ENCODE data around the gene FUCA2.
"Not testable (repeated sequence)": the region's sequence is repeated elsewhere in the genome, so short reads cannot be mapped to it uniquely, and the experiment has no call there.

The FUCA2 gene

GRCh38 chr6:143490775-143491174 is 20.7 kb downstream of the FUCA2 start:
- no peak for DNase-seq

DNA sequence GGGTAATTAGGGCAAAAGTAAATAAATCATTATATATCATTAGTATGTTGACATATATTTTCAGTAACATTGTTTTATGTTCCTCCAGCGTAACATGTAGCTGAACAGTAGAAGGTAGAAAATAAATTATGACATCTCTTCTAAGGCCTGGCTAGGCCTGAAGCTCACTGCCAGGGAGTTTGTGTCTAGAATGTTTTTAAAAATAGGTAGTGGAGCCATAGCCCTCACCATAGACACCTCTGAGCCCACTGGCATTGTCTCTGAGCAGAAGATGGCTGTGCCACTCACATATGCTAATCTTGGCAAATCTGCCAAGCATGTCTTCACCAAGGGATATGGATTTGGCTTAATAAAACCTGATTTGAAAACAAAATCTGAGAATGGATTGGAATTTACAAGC is 21.3 kb downstream of the FUCA2 start:
- no peak for DNase-seq

DNA sequence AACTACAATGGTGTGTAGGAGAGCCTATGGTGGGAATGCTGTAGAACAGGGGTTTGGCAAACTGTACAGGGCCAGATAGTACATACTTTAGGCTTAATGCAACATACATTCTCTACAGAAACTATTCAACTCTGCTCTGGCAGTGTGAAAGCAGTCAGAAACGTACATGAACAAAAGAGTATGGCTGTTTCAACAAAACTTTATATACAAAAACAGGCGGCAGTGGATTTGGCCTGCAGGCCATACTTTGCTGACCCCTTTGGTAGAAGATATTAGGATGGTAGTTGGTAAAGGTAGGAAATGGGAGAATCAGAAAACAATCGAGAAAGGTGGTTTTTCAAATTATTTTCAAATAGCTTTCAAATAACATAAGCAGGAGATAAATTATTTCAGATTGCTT is 24.8 kb downstream of the FUCA2 start:
- DNase-seq: no peak

DNA sequence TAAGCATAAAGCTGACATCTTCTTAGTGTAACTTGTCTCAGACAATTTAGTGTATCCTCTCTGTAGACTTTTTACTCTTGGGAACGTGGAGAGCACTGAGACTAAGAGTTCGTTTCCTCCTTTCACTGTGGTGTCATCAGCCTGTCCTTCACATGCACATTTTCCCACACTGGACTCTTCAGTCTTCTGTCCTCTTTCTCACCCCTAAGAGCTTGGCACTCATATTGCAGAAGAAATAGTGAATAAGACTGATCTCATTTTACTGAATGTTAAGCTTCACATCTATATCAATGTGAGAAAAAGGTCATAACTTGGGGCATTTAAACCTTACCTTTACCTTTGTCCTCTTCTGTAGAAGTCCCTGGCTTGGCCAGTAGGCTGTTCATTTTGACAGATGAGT is 25.6 kb downstream of the FUCA2 start:
- DNase-seq: no peak

DNA sequence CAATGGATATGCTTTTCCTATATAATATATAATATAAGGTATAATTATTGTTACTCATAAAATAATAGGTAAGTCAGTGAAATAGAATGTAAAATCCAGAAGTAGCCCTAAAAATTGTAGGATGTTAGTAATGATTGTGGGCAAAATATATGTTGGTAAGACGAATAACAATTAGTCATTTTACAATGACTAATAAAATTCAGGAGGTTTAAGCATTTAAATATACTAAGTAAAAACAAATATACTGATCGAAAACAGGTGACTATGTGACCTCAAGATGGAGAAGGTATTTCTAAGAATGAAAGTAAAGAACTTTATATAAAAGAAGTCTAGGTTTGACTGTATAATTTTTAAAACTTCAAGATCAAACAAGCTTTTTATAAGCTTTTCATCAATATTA is 28.9 kb downstream of the FUCA2 start:
- no peak for DNase-seq

- DNase-seq: no peak
Observed at GRCh38 chr6:143478479-143479062, 32.9 kb downstream of the FUCA2 start.

GRCh38 chr6:143476545-143476944 is 35.0 kb downstream of the FUCA2 start:
- DNase-seq: no peak

GRCh38 chr6:143471822-143472221 is 39.7 kb downstream of the FUCA2 start:
- DNase-seq: no peak

DNA sequence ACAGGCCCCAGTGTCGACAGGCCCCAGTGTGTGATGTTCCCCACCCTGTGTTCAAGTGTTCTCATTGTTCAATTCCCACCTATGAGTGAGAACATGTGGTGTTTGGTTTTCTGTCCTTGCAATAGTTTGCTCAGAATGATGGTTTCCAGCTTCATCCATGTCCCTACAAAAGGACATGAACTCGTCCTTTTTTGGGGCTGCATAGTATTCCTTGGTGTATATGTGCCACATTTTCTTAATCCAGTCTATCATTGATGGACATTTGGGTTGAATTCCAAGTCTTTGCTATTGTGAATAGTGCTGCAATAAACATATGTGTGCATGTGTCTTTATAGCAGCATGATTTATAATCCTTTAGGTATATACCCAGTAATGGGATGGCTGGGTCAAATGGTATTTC is 42.7 kb downstream of the FUCA2 start:
- not testable (repeated sequence) for DNase-seq

DNA sequence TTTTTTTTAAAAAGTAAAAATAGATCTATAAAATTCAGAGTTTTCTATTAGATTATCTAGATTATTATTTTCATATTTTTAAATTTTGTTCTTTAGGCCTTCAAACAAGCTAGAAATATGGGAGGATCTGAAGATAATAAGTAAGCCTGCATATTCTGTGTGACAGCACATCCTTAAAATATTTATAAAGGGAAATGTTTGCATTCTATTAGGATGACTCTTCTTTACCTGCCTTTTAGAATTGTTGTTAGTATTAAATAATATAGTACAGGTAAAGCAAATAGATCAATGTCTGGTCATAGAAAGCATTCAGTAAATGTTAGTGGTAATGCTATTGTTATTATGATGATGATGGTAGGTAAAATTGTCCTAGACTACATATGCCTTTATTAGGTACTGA is 43.5 kb downstream of the FUCA2 start:
- DNase-seq: no peak

- no peak for DNase-seq
Observed at GRCh38 chr6:143465546-143465945, 46.0 kb downstream of the FUCA2 start.

- DNase-seq: no peak
Observed at GRCh38 chr6:143457563-143458359, 53.8 kb downstream of the FUCA2 start.

GRCh38 chr6:143451531-143451930 is 60.0 kb downstream of the FUCA2 start:
- DNase-seq: no peak

DNA sequence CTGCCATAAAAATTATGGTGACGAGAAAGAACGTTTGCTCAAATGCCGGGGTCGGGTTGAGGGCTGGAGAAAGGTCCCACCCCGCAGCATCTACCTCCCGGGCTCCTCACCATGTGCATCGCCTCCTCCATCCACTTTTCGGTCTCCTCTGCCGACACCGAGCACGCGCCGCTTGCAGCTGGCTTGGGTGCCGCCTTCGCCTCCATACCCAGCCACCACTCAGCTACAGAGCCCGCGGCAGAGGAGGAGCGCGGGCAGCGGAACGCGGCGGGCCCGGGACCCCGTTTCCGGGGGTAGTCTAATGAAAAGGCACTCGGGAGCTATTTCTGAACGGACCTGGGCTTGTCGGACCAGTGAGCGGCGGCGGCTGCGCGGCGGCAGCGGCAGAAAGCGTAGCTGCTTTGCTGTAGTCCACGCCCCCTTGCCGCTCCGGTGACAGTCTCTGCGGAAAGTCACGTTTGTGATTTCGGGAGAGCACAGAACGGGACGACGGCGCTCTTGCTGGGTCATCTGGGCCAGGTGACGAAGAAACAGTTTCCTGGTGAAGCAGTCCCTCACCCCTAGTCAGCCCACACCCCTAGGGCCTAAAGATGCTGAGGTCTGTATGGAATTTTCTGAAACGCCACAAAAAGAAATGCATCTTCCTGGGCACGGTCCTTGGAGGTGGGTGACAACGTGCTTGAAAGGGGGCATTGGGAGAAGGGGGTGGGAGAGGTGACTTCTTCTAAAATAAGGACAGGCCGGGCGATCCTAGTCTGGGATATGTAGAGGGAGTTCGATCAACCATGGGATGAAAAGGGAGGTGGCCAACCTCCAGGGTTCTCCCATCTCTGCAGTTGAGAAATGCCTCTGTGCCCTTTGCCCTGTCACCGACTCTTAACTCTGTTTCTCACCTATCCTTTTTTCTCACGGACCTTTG is 60.8 kb downstream of the FUCA2 start, which contains the start of the genes ADAT2 and PEX3:
Gene ADAT2 (minus strand): TSS at position 243 of the 919 bp plus-strand sequence. CDS start 37 bp downstream, at position 206.
Gene PEX3 (plus strand): TSS at position 353 of the 919 bp plus-strand sequence. CDS start 238 bp downstream, at position 591.
- DNase-seq: peak; percentile 77

DNA sequence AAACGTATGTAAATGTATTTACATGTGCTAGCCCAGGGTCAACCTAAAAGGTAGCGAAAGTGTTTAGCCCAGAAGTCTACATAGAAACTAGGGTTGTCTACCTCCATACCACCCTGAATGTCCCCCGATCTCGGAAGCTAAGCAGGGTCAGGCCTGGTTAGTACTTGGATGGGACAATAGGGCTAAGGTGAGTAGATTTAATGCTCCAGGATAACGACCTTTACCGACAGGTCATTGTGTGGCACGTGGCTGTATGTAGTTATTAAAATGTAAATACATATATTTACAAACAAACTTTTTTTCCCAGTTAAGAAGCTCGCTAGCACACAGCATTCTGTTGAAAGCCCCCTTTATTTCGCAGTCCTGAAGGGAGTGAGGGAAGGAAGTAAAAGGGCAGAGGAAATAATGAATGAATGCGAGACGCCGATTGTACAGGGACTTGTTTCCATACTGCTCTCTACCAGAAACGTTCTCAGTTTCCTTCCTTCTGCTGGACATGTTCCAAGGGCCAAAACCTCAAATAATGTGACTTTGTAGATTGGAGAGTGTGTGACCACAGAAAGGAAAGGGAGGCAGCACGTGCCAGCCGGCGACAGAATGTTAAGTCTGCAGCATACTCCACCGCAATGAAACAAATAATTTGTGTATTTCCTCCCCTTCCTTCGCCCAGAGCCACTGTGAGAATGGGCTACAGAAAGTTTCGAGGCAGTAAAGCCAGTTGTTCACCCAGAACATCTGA is 61.6 kb downstream of the FUCA2 start:
- DNase-seq: no peak

GRCh38 chr6:143449082-143449713 is 62.3 kb downstream of the FUCA2 start:
- DNase-seq: no peak

GRCh38 chr6:143447865-143448264 is 63.7 kb downstream of the FUCA2 start:
- not testable (repeated sequence) for DNase-seq

Data from NCI-H1930 (cell line).